ENCODE results near the gene MKLN1.
A peak's percentile ranks its signal among the peaks of the same experiment; 100 is the strongest.

MKLN1 gene

GRCh38 chr7:131354390-131354789 is 26.7 kb downstream of the MKLN1 start:
- no peak for DNase-seq (ENCODE audit: low read depth)

- DNase-seq (ENCODE audit: low read depth) = no peak
These were observed 28.5 kb downstream of the MKLN1 start for GRCh38 chr7:131355917-131356777.

GRCh38 chr7:131357282-131357880 is 29.7 kb downstream of the MKLN1 start:
- DNase-seq (ENCODE audit: low read depth) = no peak

GRCh38 chr7:131358636-131359035 is 31.0 kb downstream of the MKLN1 start:
- no peak for DNase-seq (ENCODE audit: low read depth)

- no peak for DNase-seq (ENCODE audit: low read depth)
These were observed 31.6 kb downstream of the MKLN1 start for GRCh38 chr7:131359136-131359776.

GRCh38 chr7:131363719-131364118 is 36.0 kb downstream of the MKLN1 start:
- no peak for DNase-seq (ENCODE audit: low read depth)

- DNase-seq (ENCODE audit: low read depth) = no peak
These were observed 37.2 kb downstream of the MKLN1 start for GRCh38 chr7:131364767-131365344.

GRCh38 chr7:131365838-131366237 is 38.2 kb downstream of the MKLN1 start:
- DNase-seq (ENCODE audit: low read depth) = no peak

GRCh38 chr7:131369354-131369753 is 41.7 kb downstream of the MKLN1 start:
- DNase-seq (ENCODE audit: low read depth) = no peak

- DNase-seq (ENCODE audit: low read depth) = peak; percentile 34
These were observed 42.9 kb downstream of the MKLN1 start for GRCh38 chr7:131370523-131370968.

GRCh38 chr7:131371411-131371810 is 43.7 kb downstream of the MKLN1 start:
- no peak for DNase-seq (ENCODE audit: low read depth)

GRCh38 chr7:131372554-131372953 is 44.9 kb downstream of the MKLN1 start:
- no peak for DNase-seq (ENCODE audit: low read depth)

- DNase-seq (ENCODE audit: low read depth) = no peak
These were observed 47.1 kb downstream of the MKLN1 start for GRCh38 chr7:131374821-131375220.

GRCh38 chr7:131381069-131381838 is 53.6 kb downstream of the MKLN1 start:
- peak; percentile 43 for DNase-seq (ENCODE audit: low read depth)

GRCh38 chr7:131383417-131384285 is 56.0 kb downstream of the MKLN1 start:
- no peak for DNase-seq (ENCODE audit: low read depth)

GRCh38 chr7:131384286-131384635 is 56.6 kb downstream of the MKLN1 start:
- DNase-seq (ENCODE audit: low read depth) = no peak

GRCh38 chr7:131385039-131385605 is 57.4 kb downstream of the MKLN1 start:
- no peak for DNase-seq (ENCODE audit: low read depth)

GRCh38 chr7:131388126-131388525 is 60.5 kb downstream of the MKLN1 start:
- DNase-seq (ENCODE audit: low read depth) = no peak

GRCh38 chr7:131390275-131390674 is 62.6 kb downstream of the MKLN1 start:
- no peak for DNase-seq (ENCODE audit: low read depth)

- no peak for DNase-seq (ENCODE audit: low read depth)
These were observed 63.5 kb downstream of the MKLN1 start for GRCh38 chr7:131391145-131391544.
